Testis (tissue), 3 donors: ENCODE data around the gene POLD2. TPM values are rescaled to one million over a fixed set of nuclear protein-coding genes. Genes with fewer than 3 reads are reported as not detected.

Experiments used
- DNase-seq: peaks from one replicate; pipeline ENCODE4 v3.0.0-alpha.2; 2019
- H3K27ac ChIP-seq, 2 donors: fragments of 200-600 bp; sonication (generic); one replicate each; pipeline ENCODE4 v1.5.1; 2019
- H3K27me3 ChIP-seq: fragments of 200-600 bp; sonication (generic); one replicate; pipeline ENCODE4 v1.5.1; 2019
- H3K36me3 ChIP-seq: fragments of 200-600 bp; sonication (generic); one replicate; pipeline ENCODE4 v1.5.1; 2017; ENCODE audit warnings: low read depth; ENCODE audit errors: missing control alignments
- H3K4me1 ChIP-seq: fragments of 200-600 bp; sonication (generic); one replicate; pipeline ENCODE4 v1.5.1; 2019
- H3K4me3 ChIP-seq, 2 donors: fragments of 200-600 bp; sonication (generic); one replicate each; pipeline ENCODE4 v1.5.1; 2017 to 2019
- H3K9me3 ChIP-seq: fragments of 200-600 bp; sonication (generic); one replicate; pipeline ENCODE4 v1.5.1; 2017
- POLR2A ChIP-seq: fragments of 450-650 bp; IDR thresholded peaks from one replicate; pipeline ENCODE4 v1.6.1; 2017; ENCODE audit warnings: antibody characterized with exemption, mild to moderate bottlenecking, moderate library complexity
- WGBS, 2 donors: methylation state at CpG; one replicate each; pipeline ENCODE4 v1.1.5; 2018; 5-methylcytosine and 5-hydroxymethylcytosine counted together
- intact Hi-C: fragments of 100-400 bp; cut with DNase I; formaldehyde crosslinking; loops from one replicate; pipeline ENCODE4 v1.15.1; 2023; ENCODE audit warnings: low total_unique reads
- polyA plus RNA-seq: library from polyadenylated mRNA; stranded (reverse); fragments of 350-450 nt; fragmentation: Illumina TruSeq; extraction: RNeasy Lipid Tissue Mini Kit (QIAGEN cat#74804); gene quantifications from one replicate; pipeline ENCODE4 v1.2.3, GENCODE V29; 2014; ENCODE audit warnings: low read depth, low replicate concordance; ENCODE audit not compliant: insufficient read depth
- total RNA-seq, 2 donors: library from RNA; depleted of rRNA; stranded (reverse); fragments of >200 nt; gene quantifications; one replicate each; pipeline ENCODE4 v1.2.3, GENCODE V29; 2016
- TF ChIP-seq, protein P1 (sequence below), 3 experiments: fragments of 450-650 bp in 2 of 3; fragments of 200-600 bp in 1 of 3; sonication (generic) in 1 of 3; IDR thresholded peaks; one replicate each; pipeline ENCODE4 v1.5.1; 2016 to 2019; ENCODE audit warnings: antibody characterized with exemption in 3 of 3, mild to moderate bottlenecking in 2 of 3, moderate library complexity in 1 of 3

Gene POLD2
- total and polyA plus RNA-seq, 3 donors from 2014 or later: 59.4 to 117 (median 61.9) TPM

- Histone ChIP-seq H3K27ac (no peak overlapping the region), H3K4me1 (no peaks in the 10 kb centered on the region), H3K27me3 (no peaks in the 10 kb centered on the region), H3K9me3 (no peaks in the 10 kb centered on the region), H3K36me3 (no peaks in the 10 kb centered on the region), H3K4me3 (no peak overlapping the region)
- intact Hi-C loops: no loop called here
- TF ChIP-seq POLR2A: no peak
- TF ChIP-seq, protein P1, sequence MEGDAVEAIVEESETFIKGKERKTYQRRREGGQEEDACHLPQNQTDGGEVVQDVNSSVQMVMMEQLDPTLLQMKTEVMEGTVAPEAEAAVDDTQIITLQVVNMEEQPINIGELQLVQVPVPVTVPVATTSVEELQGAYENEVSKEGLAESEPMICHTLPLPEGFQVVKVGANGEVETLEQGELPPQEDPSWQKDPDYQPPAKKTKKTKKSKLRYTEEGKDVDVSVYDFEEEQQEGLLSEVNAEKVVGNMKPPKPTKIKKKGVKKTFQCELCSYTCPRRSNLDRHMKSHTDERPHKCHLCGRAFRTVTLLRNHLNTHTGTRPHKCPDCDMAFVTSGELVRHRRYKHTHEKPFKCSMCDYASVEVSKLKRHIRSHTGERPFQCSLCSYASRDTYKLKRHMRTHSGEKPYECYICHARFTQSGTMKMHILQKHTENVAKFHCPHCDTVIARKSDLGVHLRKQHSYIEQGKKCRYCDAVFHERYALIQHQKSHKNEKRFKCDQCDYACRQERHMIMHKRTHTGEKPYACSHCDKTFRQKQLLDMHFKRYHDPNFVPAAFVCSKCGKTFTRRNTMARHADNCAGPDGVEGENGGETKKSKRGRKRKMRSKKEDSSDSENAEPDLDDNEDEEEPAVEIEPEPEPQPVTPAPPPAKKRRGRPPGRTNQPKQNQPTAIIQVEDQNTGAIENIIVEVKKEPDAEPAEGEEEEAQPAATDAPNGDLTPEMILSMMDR (IDR thresholded peaks at IDR 0.05): no peak
- WGBS, 2 donors: 93 to 98% methylated on average over 5 of the region's 5 CpGs
- DNase-seq: no peak
Measured at GRCh38 chr7:44159824-44160630, 36.7 kb upstream of the POLD2 start.

DNA sequence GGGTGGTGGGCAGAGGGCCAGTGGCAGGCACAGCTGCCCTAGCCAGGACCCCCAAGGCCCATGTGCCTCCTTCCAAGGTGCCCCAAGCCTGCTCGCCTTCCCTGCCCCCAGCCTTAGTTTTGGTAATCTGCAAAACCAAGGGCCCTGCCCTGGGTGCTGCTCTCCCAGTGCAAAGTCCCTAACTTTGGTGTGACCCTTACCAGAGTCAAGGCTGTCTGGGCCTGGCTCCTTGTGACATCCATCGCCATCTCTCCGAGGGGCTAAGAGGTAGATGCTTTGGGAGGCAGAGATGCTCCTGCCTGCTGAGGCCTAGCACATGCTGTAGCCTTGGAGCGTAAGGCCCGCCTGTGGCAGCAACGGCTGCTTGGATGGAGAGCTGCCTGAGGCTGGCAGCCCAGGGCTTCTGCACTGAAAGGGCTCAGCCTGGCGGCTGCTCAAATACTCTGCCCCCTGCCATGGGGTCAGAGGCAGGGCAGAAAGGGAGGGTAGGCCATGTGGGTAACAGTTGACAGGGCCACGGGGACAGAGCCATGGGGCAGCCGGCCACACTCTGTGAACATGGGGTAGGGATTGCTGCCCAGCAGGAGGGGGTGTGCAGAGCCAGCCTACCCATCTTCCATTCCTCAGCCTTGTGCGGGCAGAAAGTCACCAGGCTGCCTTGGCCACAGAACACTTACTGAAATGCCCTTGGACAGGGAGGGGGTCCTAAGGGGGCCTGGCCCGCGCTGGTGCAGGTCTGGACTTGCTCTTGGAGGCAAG, 35.7 kb upstream of the POLD2 start:
- H3K27ac ChIP-seq: no peak overlapping the region
- no peak for DNase-seq
- no peaks in the 10 kb centered on the region for H3K9me3 ChIP-seq
- no peaks in the 10 kb centered on the region for H3K4me1 ChIP-seq
- H3K27me3 ChIP-seq: no peaks in the 10 kb centered on the region
- intact Hi-C loops: no loop called here
- H3K4me3 ChIP-seq: no peak overlapping the region
- 96 to 97% methylated on average over 9 to 12 of the region's 12 CpGs for WGBS, 2 donors
- no peak for TF ChIP-seq POLR2A
- TF ChIP-seq, protein P1 (IDR thresholded peaks at IDR 0.05): no peak
- no peaks in the 10 kb centered on the region for H3K36me3 ChIP-seq

- no peak overlapping the region for H3K27ac ChIP-seq
Measured at GRCh38 chr7:44158096-44158872, 34.9 kb upstream of the POLD2 start.

More at GRCh38 chr7:44158096-44158872, 34.9 kb upstream of the POLD2 start:
- Histone ChIP-seq H3K9me3 (no peaks in the 10 kb centered on the region), H3K36me3 (no peaks in the 10 kb centered on the region), H3K4me1 (no peaks in the 10 kb centered on the region), H3K4me3 (no peak overlapping the region), H3K27me3 (no peaks in the 10 kb centered on the region)
- DNase-seq: no peak
- TF ChIP-seq, protein P1 (IDR thresholded peaks at IDR 0.05): no peak
- no peak for TF ChIP-seq POLR2A
- intact Hi-C loops: no loop called here
- WGBS, 2 donors: 79 to 86% methylated on average over 4 to 10 of the region's 10 CpGs
